Endothelial cell of umbilical vein (primary cell): ENCODE measurements around the gene ZNF17.

Experiments
- CTCF ChIP-seq, 2 donors: IDR thresholded peaks; 1 replicate in 1 of 2; 2 replicates in 1 of 2; pipeline ENCODE4 v1.5.1; 2011; ENCODE audit warnings: low read length in 2 of 2, mild to moderate bottlenecking in 2 of 2, moderate library complexity in 2 of 2, control low read depth in 1 of 2, inconsistent platforms in 1 of 2, low read depth in 1 of 2; ENCODE audit not compliant: insufficient read depth in 1 of 2; ENCODE audit errors: extremely low read depth in 1 of 2
- MAX ChIP-seq: IDR thresholded peaks from 2 replicates; pipeline ENCODE4 v1.6.1; 2011; ENCODE audit not compliant: insufficient read depth, insufficient read length
- POLR2A ChIP-seq: IDR thresholded peaks from 2 replicates; pipeline ENCODE4 v1.6.1; 2012; ENCODE audit warnings: low read depth, mild to moderate bottlenecking, control low read depth, low read length

DNA sequence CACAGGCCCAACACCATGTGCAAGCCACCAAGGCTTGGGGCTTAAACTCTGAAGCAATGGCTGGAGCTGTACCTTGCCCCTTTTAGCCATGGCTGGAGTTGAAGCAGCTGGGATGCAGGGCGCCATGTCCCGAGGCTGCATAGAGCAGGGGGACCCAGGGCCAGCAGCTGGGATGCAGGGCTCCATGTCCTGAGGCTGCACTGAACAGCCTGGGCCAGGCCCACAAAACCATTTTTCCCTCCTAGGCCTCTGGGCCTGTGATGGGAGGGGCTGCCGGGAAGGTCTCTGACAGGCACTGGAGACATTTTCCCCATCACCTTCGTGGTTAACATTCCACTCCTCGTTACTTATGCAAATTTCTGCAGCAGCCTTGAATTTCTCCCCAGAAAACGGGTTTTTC is 36.8 kb upstream of the ZNF17 start:
- no peak for TF ChIP-seq CTCF (IDR thresholded peaks at IDR 0.05; ENCODE audit: extremely low read depth in 1 of 2, insufficient read depth in 1 of 2, low read depth in 1 of 2, low read length in 2 of 2)
- no peak for TF ChIP-seq POLR2A
- TF ChIP-seq MAX: no peak
